Activated CD4-positive, alpha-beta T cell treated with anti-CD3 and anti-CD28 coated beads, Interleukin-2, amount 10 ng/mL, durations not matched to agents 24 days and 14 days (primary cell): ENCODE data around the gene STT3B. TPM values are rescaled to one million over a fixed set of nuclear protein-coding genes. Genes with fewer than 3 reads are reported as not detected.

ENCODE experiments used
- DNase-seq: peaks from one replicate; pipeline ENCODE4 v3.0.0; 2022
- H3K27ac Mint-ChIP-seq: one replicate; pipeline ENCODE4 v1.8.0; 2022; ENCODE audit warnings: mild to moderate bottlenecking, mixed read lengths
- H3K27me3 Mint-ChIP-seq: one replicate; pipeline ENCODE4 v1.8.0; 2022; ENCODE audit warnings: mixed read lengths
- H3K36me3 Mint-ChIP-seq: one replicate; pipeline ENCODE4 v1.8.0; 2022; ENCODE audit warnings: low read depth, mild to moderate bottlenecking, mixed read lengths
- H3K4me1 Mint-ChIP-seq: one replicate; pipeline ENCODE4 v1.8.0; 2021; ENCODE audit warnings: mixed read lengths
- H3K4me3 Mint-ChIP-seq: one replicate; pipeline ENCODE4 v1.8.0; 2022; ENCODE audit warnings: mild to moderate bottlenecking, moderate library complexity, mixed read lengths
- H3K9me3 Mint-ChIP-seq: one replicate; pipeline ENCODE4 v1.8.0; 2021; ENCODE audit warnings: mixed read lengths
- intact Hi-C: fragments of 100-400 bp; cut with micrococcal nuclease; formaldehyde crosslinking; loops from one replicate; pipeline ENCODE4 v1.15.1; 2023
- total RNA-seq: library from RNA; stranded (reverse); gene quantifications from 2 replicates; pipeline ENCODE4 v1.2.3, GENCODE V29; 2022

STT3B gene
- total RNA-seq, 1 donor from 2014 or later = 120 TPM

DNA sequence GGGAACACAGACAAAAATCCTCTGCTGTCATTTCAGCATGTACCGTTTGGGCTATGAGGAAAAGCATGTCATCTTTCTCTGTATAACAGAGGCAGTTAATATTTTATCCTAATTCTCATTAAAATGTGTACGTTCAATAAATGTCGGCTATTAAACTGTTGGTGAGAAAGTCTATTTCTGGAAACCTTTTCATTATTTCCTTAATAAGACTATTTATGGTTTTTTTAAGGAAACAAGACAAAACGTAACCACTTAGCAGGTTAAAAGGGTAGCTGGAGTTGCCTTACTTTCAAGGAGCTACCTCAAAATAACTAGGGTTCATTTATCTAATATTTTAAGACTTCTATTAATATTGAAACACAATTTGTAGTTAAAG, 1.8 kb upstream of the STT3B start:
- no peak overlapping the region for H3K27ac Mint-ChIP-seq
- no peak for DNase-seq

DNA sequence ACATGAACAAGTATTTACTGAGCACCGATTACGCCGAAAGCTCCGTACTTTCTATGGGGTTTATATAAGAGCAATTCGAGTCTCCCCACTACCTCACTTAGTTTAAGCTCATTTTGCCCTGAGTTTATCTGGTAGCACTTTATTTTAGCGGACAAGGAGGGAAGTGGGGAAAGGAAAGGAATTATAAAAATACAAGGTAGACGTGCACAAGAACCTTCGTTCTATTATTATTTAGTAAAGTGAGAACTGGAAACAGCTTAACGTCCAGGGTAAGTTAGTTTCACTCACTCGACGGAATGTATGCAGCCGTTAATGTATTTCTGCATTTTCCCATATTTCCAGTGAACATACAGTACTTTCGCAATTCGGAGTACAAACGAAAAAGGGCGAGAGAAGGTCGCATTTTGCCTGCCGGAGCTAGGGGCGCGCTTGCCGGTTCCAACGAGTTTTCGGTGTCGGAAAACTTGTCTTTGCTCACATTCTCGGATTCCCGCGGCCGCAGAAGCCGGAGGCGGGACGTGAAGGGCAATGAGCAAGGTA, 1.2 kb upstream of the STT3B start:
- H3K27ac Mint-ChIP-seq = peak overlapping the region; percentile 99
- H3K27me3 Mint-ChIP-seq = no peaks in the 10 kb centered on the region
- peaks cover 15% of the 10 kb centered on the region for H3K4me1 Mint-ChIP-seq
- no peaks in the 10 kb centered on the region for H3K9me3 Mint-ChIP-seq
- intact Hi-C loops = loop anchor here (1.0 to 10.0 kb wide), 9 partner anchors 79 to 1433 kb away; partner anchors contain the start of genes CNOT10 and GPD1L
- peak overlapping the region; percentile 95 for H3K4me3 Mint-ChIP-seq
- H3K36me3 Mint-ChIP-seq = peaks cover 9% of the 10 kb centered on the region
- DNase-seq = no peak

More for the DNA sequence above, 1.8 kb upstream of the STT3B start:
- H3K4me1 Mint-ChIP-seq = peaks cover 9% of the 10 kb centered on the region
- H3K36me3 Mint-ChIP-seq = peaks cover 7% of the 10 kb centered on the region
- intact Hi-C loops = loop anchor here (1.0 to 10.0 kb wide), 9 partner anchors 79 to 1434 kb away; partner anchors contain the start of genes CNOT10 and GPD1L
- H3K9me3 Mint-ChIP-seq = no peaks in the 10 kb centered on the region
- H3K27me3 Mint-ChIP-seq = no peaks in the 10 kb centered on the region
- no peak overlapping the region for H3K4me3 Mint-ChIP-seq

DNA sequence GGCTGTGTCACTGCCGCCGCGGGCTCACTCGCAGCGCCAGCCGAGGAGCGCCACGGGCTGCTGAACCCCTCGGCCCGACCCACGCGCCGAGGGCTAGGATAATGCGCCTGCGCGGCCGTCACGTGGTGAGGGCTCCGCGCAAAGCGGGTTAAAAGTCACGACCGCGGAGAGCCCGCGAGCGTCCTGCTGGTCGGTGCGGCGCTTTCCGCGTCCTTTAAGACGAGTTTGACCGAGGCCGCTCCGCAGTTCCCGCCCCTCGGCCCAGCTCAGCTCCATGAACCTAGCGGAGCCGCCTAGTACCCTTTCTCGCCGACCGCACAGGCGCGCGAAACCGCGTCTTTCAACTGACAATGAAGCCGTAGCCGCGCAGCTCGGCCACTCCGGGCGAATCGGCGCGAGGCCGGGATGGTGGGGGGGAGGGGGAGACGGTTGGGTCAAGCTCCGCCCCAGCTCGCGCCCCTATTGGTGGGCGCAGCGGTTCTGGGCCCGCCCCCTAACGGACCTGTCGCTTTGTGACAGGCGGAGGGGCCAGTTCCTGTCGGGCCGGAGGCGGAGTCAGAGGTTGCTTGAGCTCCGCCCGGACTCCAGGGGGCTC, 636 bp upstream of the STT3B start:
- H3K4me3 Mint-ChIP-seq = peak overlapping the region; percentile 95
- intact Hi-C loops = loop anchor here (1.0 to 10.0 kb wide), 14 partner anchors 59 to 1433 kb away; partner anchors contain the start of genes CNOT10 and GPD1L
- peak; percentile 100 for DNase-seq
- H3K27ac Mint-ChIP-seq = peak overlapping the region; percentile 99
- no peaks in the 10 kb centered on the region for H3K27me3 Mint-ChIP-seq
- H3K9me3 Mint-ChIP-seq = no peaks in the 10 kb centered on the region
- H3K4me1 Mint-ChIP-seq = peaks cover 19% of the 10 kb centered on the region
- peaks cover 10% of the 10 kb centered on the region for H3K36me3 Mint-ChIP-seq

DNA sequence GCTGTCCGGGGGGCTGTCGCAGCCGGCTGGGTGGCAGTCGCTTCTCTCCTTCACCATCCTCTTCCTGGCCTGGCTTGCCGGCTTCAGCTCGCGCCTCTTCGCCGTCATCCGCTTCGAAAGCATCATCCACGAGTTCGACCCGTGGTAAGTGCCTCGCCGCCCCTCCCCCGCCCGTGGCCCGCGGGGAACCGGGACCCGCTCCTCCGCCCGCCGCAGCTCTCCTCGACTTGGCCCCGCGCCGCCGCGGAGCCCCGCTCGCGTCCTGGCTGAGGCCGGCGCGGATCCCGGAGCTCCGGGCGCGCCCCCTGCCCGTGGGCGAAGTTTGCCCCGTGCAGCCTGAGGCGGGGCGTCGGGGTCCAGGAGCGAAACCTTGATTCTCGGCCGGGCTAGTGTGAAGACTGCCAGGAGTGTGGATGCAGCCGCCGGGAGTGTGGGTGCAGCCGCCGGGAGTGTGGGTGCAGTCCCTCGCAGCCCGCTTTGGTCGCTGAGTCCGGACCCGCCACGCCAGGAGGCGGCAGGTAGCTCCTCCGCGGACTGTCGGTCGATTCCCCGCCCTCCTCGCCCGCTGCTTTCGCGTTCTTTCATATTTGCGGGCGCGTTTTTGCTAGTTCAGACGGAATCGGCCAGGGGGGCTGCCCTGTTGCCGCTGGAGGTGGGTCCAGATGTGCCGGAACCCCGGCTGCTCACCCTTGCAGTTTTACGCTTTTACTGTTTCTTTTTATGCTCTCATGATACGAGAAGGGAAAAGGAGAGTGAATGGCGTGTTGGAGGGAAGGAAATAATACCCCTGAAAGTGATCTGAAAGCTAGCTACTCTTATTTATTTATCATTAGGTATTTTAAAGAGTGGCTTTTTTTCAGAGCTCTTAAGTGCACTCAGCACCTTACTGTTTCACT, 692 bp downstream of the STT3B start:
- H3K27ac Mint-ChIP-seq = peak overlapping the region; percentile 96
- no peaks in the 10 kb centered on the region for H3K27me3 Mint-ChIP-seq
- H3K4me1 Mint-ChIP-seq = peaks cover 31% of the 10 kb centered on the region
- peak; percentile 90 for DNase-seq
- H3K9me3 Mint-ChIP-seq = no peaks in the 10 kb centered on the region
- peak overlapping the region; percentile 95 for H3K4me3 Mint-ChIP-seq
- intact Hi-C loops = loop anchor here (2.0 to 10.0 kb wide), 11 partner anchors 61 to 1431 kb away; partner anchors contain the start of gene CNOT10
- peaks cover 23% of the 10 kb centered on the region for H3K36me3 Mint-ChIP-seq

DNA sequence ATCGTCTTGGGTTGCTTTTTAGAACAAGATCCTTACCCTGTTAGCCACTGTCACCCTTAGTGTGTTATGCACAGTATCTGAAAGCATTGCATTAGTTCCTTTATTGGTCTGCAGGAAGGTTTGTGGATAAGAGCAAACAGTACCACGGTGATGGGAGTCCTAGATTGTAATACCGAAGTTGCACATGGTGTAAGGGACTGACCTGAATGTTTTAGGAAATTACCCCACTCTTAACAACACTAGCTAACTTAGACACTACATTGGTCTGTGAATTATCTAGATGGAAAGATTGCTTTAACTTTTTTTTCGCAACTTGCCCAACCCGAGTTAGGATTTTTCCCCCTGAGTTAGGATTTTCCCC, 1.3 kb downstream of the STT3B start:
- H3K27ac Mint-ChIP-seq = peak overlapping the region; percentile 96
- DNase-seq = peak; percentile 75
- no peaks in the 10 kb centered on the region for H3K9me3 Mint-ChIP-seq
- H3K4me1 Mint-ChIP-seq = peaks cover 37% of the 10 kb centered on the region
- no peaks in the 10 kb centered on the region for H3K27me3 Mint-ChIP-seq
- peaks cover 28% of the 10 kb centered on the region for H3K36me3 Mint-ChIP-seq
- intact Hi-C loops = loop anchor here (5.0 to 10.0 kb wide), 8 partner anchors 82 to 1431 kb away; partner anchors contain the start of gene CNOT10
- peak overlapping the region; percentile 95 for H3K4me3 Mint-ChIP-seq

DNA sequence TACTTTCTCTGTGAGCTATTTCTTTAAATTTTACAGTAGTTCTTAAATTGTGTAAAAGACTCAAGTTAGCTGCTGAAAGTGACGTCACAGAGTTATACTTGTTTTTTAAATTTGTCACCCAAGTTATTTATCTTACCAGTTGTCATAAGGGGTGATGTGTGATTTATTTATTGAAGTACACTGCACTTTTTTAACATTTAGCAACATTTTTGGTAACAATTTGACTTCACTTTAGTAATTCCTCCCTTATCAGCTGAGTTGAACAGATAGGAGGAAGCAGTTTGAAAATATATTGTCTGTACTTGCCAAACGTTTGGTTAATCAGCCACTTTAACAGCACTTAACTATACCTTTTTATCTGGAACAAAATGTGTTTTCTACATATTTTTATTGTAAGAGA, 3.8 kb downstream of the STT3B start:
- H3K4me1 Mint-ChIP-seq = peaks cover 51% of the 10 kb centered on the region
- H3K27ac Mint-ChIP-seq = peak overlapping the region; percentile 81
- H3K27me3 Mint-ChIP-seq = no peaks in the 10 kb centered on the region
- intact Hi-C loops = loop anchor here (5.0 to 10.0 kb wide), 5 partner anchors 56 to 1428 kb away; partner anchors contain the start of gene CNOT10
- H3K9me3 Mint-ChIP-seq = no peaks in the 10 kb centered on the region
- H3K36me3 Mint-ChIP-seq = peaks cover 38% of the 10 kb centered on the region
- DNase-seq = no peak
- H3K4me3 Mint-ChIP-seq = peak overlapping the region; percentile 95

DNA sequence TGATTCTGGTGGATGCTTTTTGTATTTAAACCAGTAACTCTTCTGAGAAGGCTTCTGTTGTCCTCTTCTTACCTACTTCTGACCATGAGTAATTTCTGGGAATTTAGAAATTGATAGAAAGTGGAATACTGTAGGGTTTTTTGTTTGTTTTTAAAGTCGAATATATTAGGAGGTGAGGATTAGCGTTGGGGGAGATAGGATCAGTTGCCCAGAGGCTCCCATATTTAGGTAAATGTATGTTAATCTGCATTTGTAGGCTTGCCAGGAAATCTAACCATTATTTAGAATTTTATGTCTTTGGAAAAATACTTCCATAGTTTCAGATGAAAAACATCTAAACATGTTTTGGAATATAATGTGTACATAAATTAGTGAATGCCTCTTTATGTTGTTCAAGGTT, 6.1 kb downstream of the STT3B start:
- Mint-ChIP-seq H3K27me3 (no peaks in the 10 kb centered on the region), H3K9me3 (no peaks in the 10 kb centered on the region), H3K4me3 (peak overlapping the region; percentile 44), H3K36me3 (peaks cover 50% of the 10 kb centered on the region), H3K27ac (no peak overlapping the region), H3K4me1 (peaks cover 62% of the 10 kb centered on the region)
- DNase-seq = no peak
- intact Hi-C loops = loop anchor here (5.0 to 10.0 kb wide), 5 partner anchors 54 to 1426 kb away; partner anchors contain the start of gene CNOT10

DNA sequence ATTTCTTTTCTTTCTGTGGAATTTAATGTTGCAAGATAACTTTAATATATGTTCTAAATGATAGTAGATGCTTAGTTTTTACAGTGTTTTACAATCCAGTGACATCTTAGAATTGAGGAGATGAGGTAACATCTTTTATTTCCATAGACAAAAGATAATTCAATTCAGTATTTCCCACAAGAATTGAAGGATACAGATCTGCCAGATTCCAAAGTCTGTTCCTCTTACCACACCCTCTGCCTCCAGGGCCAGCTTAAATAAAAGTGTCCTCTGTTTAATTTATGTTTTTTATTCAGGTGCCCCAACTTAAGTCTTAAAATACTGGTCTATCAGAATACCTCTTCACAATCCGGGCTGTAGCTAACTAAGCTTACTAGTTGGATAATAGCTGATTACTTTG, 6.5 kb downstream of the STT3B start:
- Mint-ChIP-seq H3K27ac (no peak overlapping the region), H3K4me1 (peaks cover 61% of the 10 kb centered on the region), H3K9me3 (no peaks in the 10 kb centered on the region), H3K27me3 (no peaks in the 10 kb centered on the region), H3K36me3 (peaks cover 47% of the 10 kb centered on the region), H3K4me3 (peak overlapping the region; percentile 34)
- no peak for DNase-seq
- intact Hi-C loops = loop anchor here (5.0 to 10.0 kb wide), 5 partner anchors 53 to 1426 kb away; partner anchors contain the start of gene CNOT10

DNA sequence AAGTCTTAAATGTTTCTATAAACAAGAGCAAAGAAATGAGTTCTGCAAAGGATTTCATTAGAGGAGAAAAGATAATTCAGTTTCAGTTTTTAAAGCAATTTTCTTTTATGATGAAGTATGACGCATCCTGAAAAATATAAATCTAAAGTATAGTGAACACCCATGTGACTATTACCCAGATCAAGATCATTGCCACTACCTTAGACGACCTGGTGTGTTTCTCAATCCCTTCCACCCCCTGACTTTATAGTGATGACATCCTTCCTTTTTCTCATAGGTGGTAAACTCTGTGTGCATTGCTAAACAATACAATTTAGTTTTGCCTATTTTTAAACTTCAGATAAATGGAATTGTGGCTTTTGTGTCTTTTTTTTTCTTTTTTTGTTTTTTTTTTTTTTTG, 8.4 kb downstream of the STT3B start:
- peaks cover 44% of the 10 kb centered on the region for H3K36me3 Mint-ChIP-seq
- H3K9me3 Mint-ChIP-seq = no peaks in the 10 kb centered on the region
- intact Hi-C loops = no loop called here
- H3K4me3 Mint-ChIP-seq = no peak overlapping the region
- DNase-seq = no peak
- H3K27me3 Mint-ChIP-seq = no peaks in the 10 kb centered on the region
- peaks cover 67% of the 10 kb centered on the region for H3K4me1 Mint-ChIP-seq
- H3K27ac Mint-ChIP-seq = peak overlapping the region; percentile 52

DNA sequence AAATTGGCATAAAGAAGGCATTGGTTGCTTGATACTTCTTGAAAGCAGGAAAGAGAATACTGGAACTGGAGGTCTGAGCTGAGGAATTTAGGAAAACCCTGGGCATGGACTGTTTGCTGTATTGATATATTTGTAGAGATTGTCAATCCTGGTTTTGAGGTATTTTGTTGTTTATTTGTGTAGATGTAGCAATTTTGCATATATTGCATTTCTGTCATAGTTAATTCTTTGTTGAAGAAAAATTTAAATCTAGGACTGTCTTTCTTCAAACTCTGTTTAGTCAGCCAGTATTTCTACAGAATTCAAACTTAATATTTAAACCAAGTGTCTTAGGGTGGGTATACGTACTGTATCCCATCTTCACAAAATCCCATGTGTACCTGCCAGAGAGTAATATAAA, 9.5 kb downstream of the STT3B start:
- no peaks in the 10 kb centered on the region for H3K9me3 Mint-ChIP-seq
- no peak for DNase-seq
- no peaks in the 10 kb centered on the region for H3K27me3 Mint-ChIP-seq
- H3K4me1 Mint-ChIP-seq = peaks cover 66% of the 10 kb centered on the region
- no peak overlapping the region for H3K27ac Mint-ChIP-seq
- intact Hi-C loops = no loop called here
- H3K36me3 Mint-ChIP-seq = peaks cover 43% of the 10 kb centered on the region
- H3K4me3 Mint-ChIP-seq = no peak overlapping the region

DNA sequence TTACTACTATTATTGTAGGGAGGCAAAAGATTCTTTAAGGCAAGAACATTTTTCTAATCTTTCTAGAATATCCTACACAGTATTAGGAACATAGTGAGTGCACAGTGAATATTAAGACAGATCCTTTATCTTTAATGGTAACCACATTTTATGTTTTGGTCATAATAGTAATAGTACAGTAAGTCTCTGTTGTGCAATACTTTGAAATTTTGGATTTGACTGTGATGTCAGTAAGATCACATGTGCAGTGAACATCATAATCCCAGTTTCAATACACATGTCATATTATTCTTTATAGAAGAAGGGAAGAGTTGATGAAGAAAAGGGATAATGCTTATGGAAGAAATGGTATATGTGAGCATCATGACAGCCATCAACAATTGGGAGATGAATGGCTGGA, 10.7 kb downstream of the STT3B start:
- Mint-ChIP-seq H3K9me3 (no peaks in the 10 kb centered on the region), H3K4me3 (no peak overlapping the region), H3K27me3 (no peaks in the 10 kb centered on the region), H3K36me3 (peaks cover 32% of the 10 kb centered on the region), H3K4me1 (peaks cover 66% of the 10 kb centered on the region), H3K27ac (no peak overlapping the region)
- intact Hi-C loops = no loop called here
- DNase-seq = no peak

DNA sequence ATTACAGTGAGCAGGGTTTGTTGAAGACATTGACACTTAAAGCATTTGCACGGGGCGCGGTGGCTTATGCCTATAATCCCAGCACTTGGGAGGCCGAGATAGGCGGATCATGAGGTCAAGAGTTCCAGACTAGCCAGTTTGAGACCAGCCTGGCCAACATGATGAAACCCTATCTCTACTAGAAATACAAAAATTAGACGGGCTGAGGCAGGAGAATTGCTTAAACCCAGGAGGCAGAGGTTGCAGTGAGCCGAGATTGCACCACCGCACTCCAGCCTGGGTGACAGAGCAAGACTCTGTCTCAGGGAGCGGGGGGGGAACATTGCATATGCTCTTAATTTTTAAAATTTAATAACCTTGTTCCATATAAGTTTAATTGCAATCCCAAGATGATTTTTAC, 11.9 kb downstream of the STT3B start:
- peaks cover 23% of the 10 kb centered on the region for H3K36me3 Mint-ChIP-seq
- no peak overlapping the region for H3K27ac Mint-ChIP-seq
- no peak for DNase-seq
- H3K9me3 Mint-ChIP-seq = no peaks in the 10 kb centered on the region
- intact Hi-C loops = no loop called here
- peaks cover 56% of the 10 kb centered on the region for H3K4me1 Mint-ChIP-seq
- H3K4me3 Mint-ChIP-seq = no peak overlapping the region
- H3K27me3 Mint-ChIP-seq = no peaks in the 10 kb centered on the region

DNA sequence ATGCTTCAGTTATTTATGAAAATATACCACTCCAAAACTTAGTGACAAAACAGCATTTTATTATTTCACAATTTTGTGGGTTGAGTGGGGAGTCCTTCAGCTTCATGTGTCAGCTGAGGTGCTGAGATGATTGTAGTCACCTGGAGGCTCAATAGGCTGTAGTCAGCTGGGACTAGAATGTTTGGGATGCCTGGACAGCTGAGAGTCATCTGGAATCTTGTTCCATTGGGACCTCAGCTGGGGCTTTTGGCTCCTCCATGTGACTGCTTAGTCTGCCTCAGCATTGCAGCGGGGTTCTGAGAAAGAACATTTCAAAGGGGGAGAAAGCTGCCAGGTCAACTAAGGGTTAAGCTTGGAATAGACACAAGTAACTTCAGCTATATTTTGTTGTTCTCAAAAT, 13.4 kb downstream of the STT3B start:
- H3K36me3 Mint-ChIP-seq = peaks cover 20% of the 10 kb centered on the region
- H3K27ac Mint-ChIP-seq = no peak overlapping the region
- no peak for DNase-seq
- intact Hi-C loops = no loop called here
- H3K27me3 Mint-ChIP-seq = no peaks in the 10 kb centered on the region
- no peak overlapping the region for H3K4me3 Mint-ChIP-seq
- H3K9me3 Mint-ChIP-seq = no peaks in the 10 kb centered on the region
- H3K4me1 Mint-ChIP-seq = peaks cover 61% of the 10 kb centered on the region

DNA sequence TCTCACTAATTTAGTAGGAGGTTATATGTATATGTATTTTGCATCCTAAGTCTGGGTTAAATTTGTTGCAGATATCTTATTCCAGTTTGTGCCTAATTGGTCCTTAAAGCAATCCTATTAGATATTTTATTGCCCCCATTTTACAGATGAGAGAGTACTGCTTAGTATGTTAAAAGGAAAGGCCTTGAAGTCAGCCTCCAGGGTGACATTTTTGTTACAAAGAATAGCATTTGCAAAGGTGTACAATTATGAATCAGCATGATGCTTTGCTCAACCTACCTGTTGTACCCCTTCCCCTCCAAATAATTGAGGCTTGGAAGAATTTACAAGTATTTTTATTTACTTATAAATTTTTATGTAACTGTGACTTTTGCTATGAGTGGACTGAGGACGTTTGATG, 14.0 kb downstream of the STT3B start:
- Mint-ChIP-seq H3K4me1 (peaks cover 63% of the 10 kb centered on the region), H3K9me3 (no peaks in the 10 kb centered on the region), H3K4me3 (no peak overlapping the region), H3K36me3 (peaks cover 19% of the 10 kb centered on the region), H3K27me3 (no peaks in the 10 kb centered on the region), H3K27ac (no peak overlapping the region)
- intact Hi-C loops = no loop called here
- DNase-seq = no peak
